SK-N-SH treated with all-trans-retinoic acid at 6 μM for 48 hours (cell line): ENCODE measurements around the gene ATG13.

Experiments
- BACH2 ChIP-seq: fragments of 250-450 bp; sonication (Bioruptor Pico); IDR thresholded peaks from 2 replicates; pipeline ENCODE4 v1.9.0; 2021; ENCODE audit warnings: mild to moderate bottlenecking, borderline replicate concordance
- ESRRG ChIP-seq: fragments of 250-450 bp; sonication (Bioruptor Pico); IDR thresholded peaks from 2 replicates; pipeline ENCODE4 v1.6.1; 2021; ENCODE audit warnings: mild to moderate bottlenecking
- GLIS3 ChIP-seq: fragments of 250-450 bp; sonication (Bioruptor Pico); IDR thresholded peaks from 2 replicates; pipeline ENCODE4 v1.5.0; 2020; ENCODE audit warnings: mild to moderate bottlenecking, moderate library complexity
- OSR1 ChIP-seq: fragments of 250-450 bp; sonication (Bioruptor Pico); IDR thresholded peaks from 2 replicates; pipeline ENCODE4 v1.8.0; 2022; ENCODE audit warnings: moderate library complexity, mild to moderate bottlenecking, inconsistent platforms
- PATZ1 ChIP-seq: fragments of 250-450 bp; sonication (Bioruptor Pico); IDR thresholded peaks from 2 replicates; pipeline ENCODE4 v1.8.0; 2020; ENCODE audit warnings: mild to moderate bottlenecking, moderate library complexity, borderline replicate concordance
- RARB ChIP-seq: fragments of 250-450 bp; sonication (Bioruptor Pico); IDR thresholded peaks from 2 replicates; pipeline ENCODE4 v1.8.0; 2021; ENCODE audit warnings: mild to moderate bottlenecking, moderate library complexity
- TCF4 ChIP-seq: fragments of 250-450 bp; sonication (Bioruptor Pico); IDR thresholded peaks from 2 replicates; pipeline ENCODE4 v1.8.0; 2021; ENCODE audit warnings: mild to moderate bottlenecking, moderate library complexity, borderline replicate concordance
- TOX ChIP-seq: fragments of 250-450 bp; sonication (Bioruptor Pico); IDR thresholded peaks from 2 replicates; pipeline ENCODE4 v1.8.0; 2021; ENCODE audit warnings: mild to moderate bottlenecking, moderate library complexity, borderline replicate concordance
- ZNF70 ChIP-seq: fragments of 450-650 bp; formaldehyde crosslinking; IDR thresholded peaks from 2 replicates; pipeline ENCODE4 v1.5.0; 2020; ENCODE audit warnings: mild to moderate bottlenecking, moderate library complexity
- TF ChIP-seq, protein P1 (sequence below): fragments of 250-450 bp; sonication (Bioruptor Pico); IDR thresholded peaks from 2 replicates; pipeline ENCODE4 v1.5.1; 2020; ENCODE audit warnings: low read depth, mild to moderate bottlenecking, moderate library complexity
- TF ChIP-seq, protein P2 (sequence below): fragments of 250-450 bp; sonication (Bioruptor Pico); IDR thresholded peaks from 2 replicates; pipeline ENCODE4 v1.8.0; 2021; ENCODE audit warnings: low read depth, mild to moderate bottlenecking, moderate library complexity, borderline replicate concordance

DNA sequence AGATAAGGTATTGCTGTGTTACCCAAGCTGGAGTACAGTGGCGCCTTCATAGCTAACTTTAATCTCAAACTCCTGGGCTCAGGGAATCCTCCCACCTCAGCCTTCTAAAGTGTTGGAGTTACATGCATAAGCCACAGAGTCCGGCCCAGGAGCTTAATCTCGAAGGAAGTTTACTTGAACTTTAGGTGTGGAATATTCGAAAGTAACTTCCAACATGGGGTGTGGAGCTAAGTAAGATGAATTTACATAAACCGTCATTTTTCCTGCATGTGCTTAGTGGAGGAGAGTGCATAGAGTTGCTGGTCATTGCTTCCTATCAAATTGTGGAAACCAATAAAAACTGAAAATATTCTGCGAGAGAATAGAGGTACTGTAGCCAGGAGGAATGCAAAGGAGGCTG lies 1.5 kb downstream of the ATG13 start:
- no peak for TF ChIP-seq PATZ1 (CRISPR knock-in tag)
- no peak for TF ChIP-seq OSR1
- no peak for TF ChIP-seq RARB (CRISPR knock-in tag)
- TF ChIP-seq ZNF70 (CRISPR knock-in tag) = no peak
- TF ChIP-seq, protein P1, sequence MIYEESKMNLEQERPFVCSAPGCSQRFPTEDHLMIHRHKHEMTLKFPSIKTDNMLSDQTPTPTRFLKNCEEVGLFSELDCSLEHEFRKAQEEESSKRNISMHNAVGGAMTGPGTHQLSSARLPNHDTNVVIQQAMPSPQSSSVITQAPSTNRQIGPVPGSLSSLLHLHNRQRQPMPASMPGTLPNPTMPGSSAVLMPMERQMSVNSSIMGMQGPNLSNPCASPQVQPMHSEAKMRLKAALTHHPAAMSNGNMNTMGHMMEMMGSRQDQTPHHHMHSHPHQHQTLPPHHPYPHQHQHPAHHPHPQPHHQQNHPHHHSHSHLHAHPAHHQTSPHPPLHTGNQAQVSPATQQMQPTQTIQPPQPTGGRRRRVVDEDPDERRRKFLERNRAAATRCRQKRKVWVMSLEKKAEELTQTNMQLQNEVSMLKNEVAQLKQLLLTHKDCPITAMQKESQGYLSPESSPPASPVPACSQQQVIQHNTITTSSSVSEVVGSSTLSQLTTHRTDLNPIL (CRISPR knock-in tag) = no peak
- no peak for TF ChIP-seq BACH2 (CRISPR knock-in tag)
- no peak for TF ChIP-seq GLIS3 (CRISPR knock-in tag)
- TF ChIP-seq, protein P2, sequence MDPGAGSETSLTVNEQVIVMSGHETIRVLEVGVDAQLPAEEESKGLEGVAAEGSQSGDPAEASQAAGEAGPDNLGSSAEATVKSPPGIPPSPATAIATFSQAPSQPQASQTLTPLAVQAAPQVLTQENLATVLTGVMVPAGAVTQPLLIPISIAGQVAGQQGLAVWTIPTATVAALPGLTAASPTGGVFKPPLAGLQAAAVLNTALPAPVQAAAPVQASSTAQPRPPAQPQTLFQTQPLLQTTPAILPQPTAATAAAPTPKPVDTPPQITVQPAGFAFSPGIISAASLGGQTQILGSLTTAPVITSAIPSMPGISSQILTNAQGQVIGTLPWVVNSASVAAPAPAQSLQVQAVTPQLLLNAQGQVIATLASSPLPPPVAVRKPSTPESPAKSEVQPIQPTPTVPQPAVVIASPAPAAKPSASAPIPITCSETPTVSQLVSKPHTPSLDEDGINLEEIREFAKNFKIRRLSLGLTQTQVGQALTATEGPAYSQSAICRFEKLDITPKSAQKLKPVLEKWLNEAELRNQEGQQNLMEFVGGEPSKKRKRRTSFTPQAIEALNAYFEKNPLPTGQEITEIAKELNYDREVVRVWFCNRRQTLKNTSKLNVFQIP = no peak
- no peak for TF ChIP-seq TCF4 (CRISPR knock-in tag)
- no peak for TF ChIP-seq TOX (CRISPR knock-in tag)
- no peak for TF ChIP-seq ESRRG (CRISPR knock-in tag)
